ENCODE data around the gene TSR2. TPM values are rescaled to one million over a fixed set of nuclear protein-coding genes. Genes with fewer than 3 reads are reported as not detected.

The TSR2 gene
- total RNA-seq, 1 experiment from 2014 or later: 53.0 TPM

DNA sequence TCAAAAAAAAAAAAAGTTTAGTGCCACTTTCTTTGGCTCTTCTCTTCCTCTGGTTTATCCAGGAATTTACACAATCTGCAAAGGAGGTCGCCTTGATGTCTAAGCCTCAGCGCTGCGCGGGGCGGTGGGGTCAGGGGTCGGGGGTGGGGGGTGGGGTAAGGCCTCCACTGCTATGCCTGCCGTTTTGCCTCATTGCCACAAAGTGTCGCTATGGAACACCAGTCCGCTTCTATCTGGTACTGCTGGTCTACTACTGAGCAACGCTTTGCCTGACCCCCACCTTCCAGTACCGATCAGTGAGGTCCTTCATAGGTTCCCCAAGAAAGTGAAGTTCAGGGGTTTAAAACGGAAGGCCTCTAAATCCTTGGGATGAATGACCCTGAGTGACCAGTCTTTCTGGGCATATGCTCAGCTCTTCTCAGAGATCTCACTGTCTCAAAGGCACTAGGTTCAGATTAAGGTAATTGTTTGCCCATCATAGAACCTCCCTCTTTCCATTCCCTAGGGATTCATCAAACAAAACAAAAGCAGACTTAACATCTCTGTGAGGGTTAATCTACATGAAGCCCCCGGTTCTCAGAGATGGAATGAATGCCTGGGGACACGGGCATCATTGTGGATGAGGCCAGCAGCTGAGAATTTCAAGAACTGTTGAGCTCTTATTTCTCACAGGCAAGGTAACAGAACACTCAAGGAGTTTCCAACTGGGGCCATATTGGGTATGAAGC lies 16.9 kb upstream of the TSR2 start:
- Histone ChIP-seq H3K36me3 (ENCODE audit: low read depth) (no peaks in the 10 kb centered on the region), H4K20me1 (ENCODE audit: insufficient read depth) (no peaks in the 10 kb centered on the region), H3K9me2 (ENCODE audit: insufficient read depth) (no peaks in the 10 kb centered on the region), H3K4me1 (replicated peaks; ENCODE audit: insufficient read depth) (no peaks in the 10 kb centered on the region), H3K27me3 (ENCODE audit: insufficient read depth, low read depth) (no peaks in the 10 kb centered on the region), H3K4me2 (no peak overlapping the region), H3K4me3 (no peak overlapping the region), H3K79me2 (ENCODE audit: low read depth) (no peaks in the 10 kb centered on the region), H3K9me3 (ENCODE audit: insufficient read depth, low read depth) (no peaks in the 10 kb centered on the region), H3F3A (ENCODE audit: insufficient read depth, low read depth) (no peaks in the 10 kb centered on the region), H3K27ac (no peak overlapping the region), H2AFZ (no peak overlapping the region)
- POLR2A ChIA-PET (ENCODE audit: unreplicated experiment): no interaction called here
- intact Hi-C loops (cut with micrococcal nuclease; ENCODE audit: unreplicated experiment): no loop called here
- TF ChIP-seq, protein P1, sequence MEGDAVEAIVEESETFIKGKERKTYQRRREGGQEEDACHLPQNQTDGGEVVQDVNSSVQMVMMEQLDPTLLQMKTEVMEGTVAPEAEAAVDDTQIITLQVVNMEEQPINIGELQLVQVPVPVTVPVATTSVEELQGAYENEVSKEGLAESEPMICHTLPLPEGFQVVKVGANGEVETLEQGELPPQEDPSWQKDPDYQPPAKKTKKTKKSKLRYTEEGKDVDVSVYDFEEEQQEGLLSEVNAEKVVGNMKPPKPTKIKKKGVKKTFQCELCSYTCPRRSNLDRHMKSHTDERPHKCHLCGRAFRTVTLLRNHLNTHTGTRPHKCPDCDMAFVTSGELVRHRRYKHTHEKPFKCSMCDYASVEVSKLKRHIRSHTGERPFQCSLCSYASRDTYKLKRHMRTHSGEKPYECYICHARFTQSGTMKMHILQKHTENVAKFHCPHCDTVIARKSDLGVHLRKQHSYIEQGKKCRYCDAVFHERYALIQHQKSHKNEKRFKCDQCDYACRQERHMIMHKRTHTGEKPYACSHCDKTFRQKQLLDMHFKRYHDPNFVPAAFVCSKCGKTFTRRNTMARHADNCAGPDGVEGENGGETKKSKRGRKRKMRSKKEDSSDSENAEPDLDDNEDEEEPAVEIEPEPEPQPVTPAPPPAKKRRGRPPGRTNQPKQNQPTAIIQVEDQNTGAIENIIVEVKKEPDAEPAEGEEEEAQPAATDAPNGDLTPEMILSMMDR (conservative IDR thresholded peaks at IDR 0.05): no peak
- no peak for TF ChIP-seq EZH2 (IDR thresholded peaks at IDR 0.05; ENCODE audit: low read depth)
- CTCF ChIA-PET: no interaction called here
- no TSS peak for BruUV-seq (replicated peaks)
- DNase-seq: no peak

GRCh38 chrX:54427837-54428424 lies 12.3 kb upstream of the TSR2 start:
- Histone ChIP-seq H3K27me3 (ENCODE audit: insufficient read depth, low read depth) (peaks cover 11% of the 10 kb centered on the region; the same call in 1 of the 2 replicates), H3K9me2 (ENCODE audit: insufficient read depth) (no peaks in the 10 kb centered on the region), H3K36me3 (ENCODE audit: low read depth) (no peaks in the 10 kb centered on the region), H4K20me1 (ENCODE audit: insufficient read depth) (no peaks in the 10 kb centered on the region), H3K79me2 (ENCODE audit: low read depth) (no peaks in the 10 kb centered on the region), H3K27ac (no peak overlapping the region), H3K4me1 (replicated peaks; ENCODE audit: insufficient read depth) (no peaks in the 10 kb centered on the region), H3K4me3 (no peak overlapping the region), H2AFZ (no peak overlapping the region), H3K4me2 (no peak overlapping the region), H3F3A (ENCODE audit: insufficient read depth, low read depth) (no peaks in the 10 kb centered on the region), H3K9me3 (ENCODE audit: insufficient read depth, low read depth) (no peaks in the 10 kb centered on the region)
- intact Hi-C loops (cut with micrococcal nuclease; ENCODE audit: unreplicated experiment): no loop called here
- no peak for TF ChIP-seq EZH2 (IDR thresholded peaks at IDR 0.05; ENCODE audit: low read depth)
- TF ChIP-seq, protein P1 (conservative IDR thresholded peaks at IDR 0.05): no peak
- CTCF ChIA-PET: no interaction called here
- DNase-seq: no peak
- POLR2A ChIA-PET (ENCODE audit: unreplicated experiment): no interaction called here
- BruUV-seq (replicated peaks): no TSS peak

DNA sequence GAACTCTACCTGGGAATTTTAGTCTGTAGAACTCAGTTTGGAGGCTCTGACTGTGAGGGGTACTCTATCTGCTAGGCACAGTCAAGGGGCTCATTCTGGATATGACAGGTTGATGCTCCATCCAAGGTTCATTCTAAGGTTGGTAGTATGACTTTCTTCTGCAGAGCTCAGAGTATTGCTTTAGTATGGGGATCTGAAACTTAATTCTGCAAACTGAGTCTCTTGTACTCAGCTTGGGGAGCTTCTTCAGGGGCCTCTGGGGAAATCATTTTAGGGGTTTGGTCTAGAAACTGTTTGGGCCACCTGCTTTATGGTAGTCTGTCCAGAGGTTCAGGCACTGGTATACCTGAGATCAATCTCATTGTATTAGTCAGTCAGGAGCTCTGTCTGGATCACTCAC lies 9.7 kb upstream of the TSR2 start:
- POLR2A ChIA-PET (ENCODE audit: unreplicated experiment): no interaction called here
- Histone ChIP-seq H3K4me3 (no peak overlapping the region), H3K9me3 (ENCODE audit: insufficient read depth, low read depth) (no peaks in the 10 kb centered on the region), H4K20me1 (ENCODE audit: insufficient read depth) (no peaks in the 10 kb centered on the region), H3K36me3 (ENCODE audit: low read depth) (no peaks in the 10 kb centered on the region), H3K27ac (no peak overlapping the region), H2AFZ (no peak overlapping the region), H3K4me1 (replicated peaks; ENCODE audit: insufficient read depth) (no peaks in the 10 kb centered on the region), H3K9me2 (ENCODE audit: insufficient read depth) (no peaks in the 10 kb centered on the region), H3K79me2 (ENCODE audit: low read depth) (no peaks in the 10 kb centered on the region), H3K27me3 (ENCODE audit: insufficient read depth, low read depth) (peaks cover 11% of the 10 kb centered on the region; the same call in 1 of the 2 replicates), H3K4me2 (no peak overlapping the region), H3F3A (ENCODE audit: insufficient read depth, low read depth) (no peaks in the 10 kb centered on the region)
- no peak for TF ChIP-seq EZH2 (IDR thresholded peaks at IDR 0.05; ENCODE audit: low read depth)
- TF ChIP-seq, protein P1 (conservative IDR thresholded peaks at IDR 0.05): no peak
- no peak for DNase-seq
- intact Hi-C loops (cut with micrococcal nuclease; ENCODE audit: unreplicated experiment): no loop called here
- CTCF ChIA-PET: interaction anchor here (0.6 kb wide), 1 partner anchor 755 kb away, joined by 4 read pairs; no protein-coding TSS in a partner anchor
- no TSS peak for BruUV-seq (replicated peaks)
